GM18868 (cell line): ENCODE measurements around the gene RBM18.

Source experiments
- ATAC-seq: cut with Tn5 transposase; IDR thresholded peaks from one replicate; pipeline ENCODE4 v1.9.1; 2021; ENCODE audit warnings: mild to moderate bottlenecking, moderate library complexity; ENCODE audit not compliant: unreplicated experiment

Gene RBM18

GRCh38 chr9:122264360-122265148 is at the start of gene RBM18, which contains the start of gene MRRF:
Gene RBM18, minus strand, starts transcription at chr9:122264840. Its CDS starts 3,348 bp downstream, at chr9:122261492.
Gene MRRF, plus strand, starts transcription at chr9:122264882. Its CDS starts 6,010 bp downstream, at chr9:122270892.
- ATAC-seq: peak; percentile 89

GRCh38 chr9:122314165-122314564 is 49.5 kb upstream of the RBM18 start:
- no peak for ATAC-seq

GRCh38 chr9:122309861-122310260 is 45.2 kb upstream of the RBM18 start:
- no peak for ATAC-seq

GRCh38 chr9:122307925-122308324 is 43.3 kb upstream of the RBM18 start:
- ATAC-seq: no peak

- ATAC-seq: no peak
Measured at GRCh38 chr9:122307061-122307460, 42.4 kb upstream of the RBM18 start.

GRCh38 chr9:122302237-122303093 is 37.8 kb upstream of the RBM18 start:
- no peak for ATAC-seq

GRCh38 chr9:122297512-122297911 is 32.9 kb upstream of the RBM18 start:
- no peak for ATAC-seq

GRCh38 chr9:122294531-122294930 is 29.9 kb upstream of the RBM18 start:
- ATAC-seq: no peak

GRCh38 chr9:122291458-122291857 is 26.8 kb upstream of the RBM18 start:
- no peak for ATAC-seq

- peak; percentile 22 for ATAC-seq
Measured at GRCh38 chr9:122287214-122287720, 22.6 kb upstream of the RBM18 start.

GRCh38 chr9:122286764-122287163 is 22.1 kb upstream of the RBM18 start:
- peak; percentile 89 for ATAC-seq

- ATAC-seq: no peak
Measured at GRCh38 chr9:122281368-122281767, 16.7 kb upstream of the RBM18 start.

- ATAC-seq: no peak
Measured at GRCh38 chr9:122277285-122277897, 12.8 kb upstream of the RBM18 start.

- no peak for ATAC-seq
Measured at GRCh38 chr9:122276096-122276495, 11.5 kb upstream of the RBM18 start.

GRCh38 chr9:122274055-122274454 is 9.4 kb upstream of the RBM18 start:
- ATAC-seq: no peak

- no peak for ATAC-seq
Measured at GRCh38 chr9:122268041-122268814, 3.6 kb upstream of the RBM18 start.

GRCh38 chr9:122265149-122265915 is 692 bp upstream of the RBM18 start:
- peak; percentile 46 for ATAC-seq

GRCh38 chr9:122263699-122264349 is 816 bp downstream of the RBM18 start:
- ATAC-seq: no peak

- ATAC-seq: no peak
Measured at GRCh38 chr9:122262073-122262472, 2.6 kb downstream of the RBM18 start.
